Skeletal muscle tissue (tissue), 4 donors: ENCODE measurements around the gene OSBPL5. TPM values are rescaled to one million over a fixed set of nuclear protein-coding genes. Genes with fewer than 3 reads are reported as not detected.
A peak's percentile ranks its signal among the peaks of the same experiment; 100 is the strongest.

Experiments used
- H3K27ac ChIP-seq: one replicate; pipeline ENCODE4 v1.7.0; 2013; ENCODE audit warnings: mild to moderate bottlenecking, low read depth, low read length, inconsistent platforms
- H3K27me3 ChIP-seq, 3 donors: one replicate each; pipeline ENCODE4 v1.7.0; 2013; ENCODE audit warnings: low read length in 3 of 3; ENCODE audit not compliant: control insufficient read depth in 3 of 3, insufficient read depth in 3 of 3
- H3K36me3 ChIP-seq, 3 donors: one replicate each; pipeline ENCODE4 v1.7.0; 2013; ENCODE audit warnings: low read length in 3 of 3; ENCODE audit not compliant: control insufficient read depth in 3 of 3, insufficient read depth in 3 of 3
- H3K4me1 ChIP-seq, 3 donors: one replicate each; pipeline ENCODE4 v1.7.0; 2013; ENCODE audit warnings: low read length in 3 of 3, mild to moderate bottlenecking in 3 of 3; ENCODE audit not compliant: control insufficient read depth in 3 of 3, insufficient read depth in 3 of 3
- H3K4me3 ChIP-seq, 3 donors: one replicate each; pipeline ENCODE4 v1.7.0; 2013; ENCODE audit warnings: low read length in 3 of 3
- H3K9ac ChIP-seq, 3 donors: one replicate each; pipeline ENCODE4 v1.7.0; 2013; ENCODE audit warnings: low read length in 3 of 3, mild to moderate bottlenecking in 3 of 3, moderate library complexity in 2 of 3, low read depth in 1 of 3
- H3K9me3 ChIP-seq, 3 donors: one replicate each; pipeline ENCODE4 v1.7.0; 2013; ENCODE audit warnings: low read length in 3 of 3; ENCODE audit not compliant: control insufficient read depth in 3 of 3
- total RNA-seq: library from RNA; depleted of rRNA; stranded (reverse); fragments of >200 nt; gene quantifications from one replicate; pipeline ENCODE4 v1.2.3, GENCODE V29; 2014
- donor health status: Osteomylitis.

The OSBPL5 gene
- total RNA-seq, 1 donor from 2014 or later = 19.3 TPM

- H3K27ac ChIP-seq = peak overlapping the region; percentile 56
- H3K9ac ChIP-seq = peak overlapping the region; percentile 69 to 86 (median 75)
- peaks cover 64 to 70% (median 67%) of the 10 kb centered on the region in 3 donors for H3K4me1 ChIP-seq
- no peaks in the 10 kb centered on the region for H3K36me3 ChIP-seq
- H3K27me3 ChIP-seq = no peaks in the 10 kb centered on the region
- H3K4me3 ChIP-seq = peak overlapping the region; percentile 78 to 80 (median 78)
- H3K9me3 ChIP-seq = no peaks in the 10 kb centered on the region
Observed at GRCh38 chr11:3164138-3164551, 965 bp downstream of the OSBPL5 start.

- H3K27ac ChIP-seq = peak overlapping the region; percentile 56
- H3K9ac ChIP-seq = peak overlapping the region; percentile 69 to 86 (median 75)
- peaks cover 63 to 70% (median 69%) of the 10 kb centered on the region in 3 donors for H3K4me1 ChIP-seq
Observed at GRCh38 chr11:3163241-3163981, 1.7 kb downstream of the OSBPL5 start.

DNA sequence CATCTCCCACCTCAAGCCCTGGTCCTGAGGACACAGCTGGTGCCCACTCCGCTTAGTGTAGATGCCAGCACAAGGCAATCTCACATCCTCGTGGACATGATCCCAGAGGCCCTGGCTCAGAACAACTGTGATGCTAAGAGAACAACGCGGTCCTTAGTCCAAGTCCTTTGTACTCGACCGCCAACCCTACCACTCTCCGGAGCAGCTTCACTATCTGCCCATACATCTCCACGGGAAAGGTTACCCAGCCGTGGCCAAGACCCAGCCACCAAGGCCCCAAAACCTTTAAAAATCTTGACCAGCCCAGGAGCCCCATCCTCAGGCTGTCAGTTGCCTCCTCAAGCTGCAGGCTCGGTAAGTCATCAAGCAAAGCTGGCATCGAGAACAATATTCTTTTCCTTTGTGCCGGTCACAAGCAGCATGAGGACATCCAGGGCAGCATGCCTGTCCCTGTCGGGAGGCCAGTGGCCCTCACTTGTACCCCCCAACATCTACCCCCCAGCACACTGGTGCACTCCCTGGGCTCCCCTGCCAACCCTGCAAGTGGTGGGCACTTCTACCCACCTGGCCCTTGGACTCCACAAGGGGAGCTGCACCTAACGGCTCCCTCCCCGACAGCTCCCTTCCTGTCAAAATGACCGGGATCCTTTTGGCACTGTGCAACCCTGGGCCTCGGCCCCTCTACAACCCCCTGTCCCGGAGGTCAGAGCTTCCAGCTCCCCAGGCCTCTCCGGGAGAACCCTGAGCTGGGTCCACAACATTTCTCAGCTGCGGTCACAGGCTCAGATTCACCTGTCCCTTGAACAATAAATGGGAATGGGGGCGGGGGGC, 2.5 kb downstream of the OSBPL5 start:
- peak overlapping the region; percentile 79 for H3K27ac ChIP-seq
- H3K27me3 ChIP-seq = no peaks in the 10 kb centered on the region
- no peaks in the 10 kb centered on the region for H3K36me3 ChIP-seq
- H3K9me3 ChIP-seq = no peaks in the 10 kb centered on the region
- H3K4me1 ChIP-seq = peaks cover 63 to 76% (median 74%) of the 10 kb centered on the region in 3 donors
- peak overlapping the region in 2 of 3 donors; percentile 9 to 29 for H3K4me3 ChIP-seq
- H3K9ac ChIP-seq = peak overlapping the region in 2 of 3 donors; percentile 14 to 69

More at GRCh38 chr11:3163241-3163981, 1.7 kb downstream of the OSBPL5 start:
- H3K4me3 ChIP-seq = peak overlapping the region; percentile 78 to 80 (median 78)
- no peaks in the 10 kb centered on the region for H3K36me3 ChIP-seq
- no peaks in the 10 kb centered on the region for H3K27me3 ChIP-seq
- H3K9me3 ChIP-seq = no peaks in the 10 kb centered on the region

DNA sequence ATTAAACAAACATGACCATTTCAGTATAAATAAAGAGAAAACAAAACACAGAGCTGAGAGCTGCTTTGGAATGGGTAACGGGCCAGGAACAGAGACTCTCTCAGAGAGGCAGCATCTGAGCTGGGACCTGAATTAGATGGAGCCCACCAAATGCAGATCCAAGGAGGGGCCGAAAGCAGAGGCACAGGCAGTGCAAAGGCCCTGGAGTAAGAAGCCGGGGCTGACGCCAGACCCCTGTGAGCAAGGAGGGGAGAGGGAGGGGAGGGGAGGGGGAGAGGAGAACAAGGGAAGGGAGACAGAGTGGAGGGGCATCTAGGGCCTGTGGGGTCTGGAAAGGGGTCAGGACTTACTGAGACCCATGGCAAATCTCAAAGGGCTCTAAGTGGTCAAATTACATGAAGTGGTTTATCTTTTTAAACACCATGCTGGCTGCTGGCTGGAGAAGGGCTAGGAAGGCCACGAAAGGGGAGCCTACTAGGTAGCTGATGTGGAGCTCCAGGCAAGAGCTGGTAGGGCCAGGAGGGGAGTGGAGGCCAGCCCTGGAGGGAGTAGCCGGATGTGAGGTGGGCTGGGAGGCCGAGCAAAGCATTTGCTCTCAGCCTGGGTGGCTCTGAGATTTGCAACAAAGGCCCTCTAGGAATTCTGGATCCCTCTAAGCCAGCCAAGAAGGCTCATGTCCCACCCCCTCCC, 3.2 kb downstream of the OSBPL5 start:
- peaks cover 67 to 83% (median 81%) of the 10 kb centered on the region in 3 donors for H3K4me1 ChIP-seq
- H3K27me3 ChIP-seq = no peaks in the 10 kb centered on the region
- H3K9ac ChIP-seq = peak overlapping the region in 2 of 3 donors; percentile 32 to 69
- H3K36me3 ChIP-seq = no peaks in the 10 kb centered on the region
- H3K9me3 ChIP-seq = no peaks in the 10 kb centered on the region
- peak overlapping the region in 2 of 3 donors; percentile 29 to 72 for H3K4me3 ChIP-seq
- H3K27ac ChIP-seq = peak overlapping the region; percentile 79

- Histone ChIP-seq H3K4me1 (peaks cover 62 to 83% (median 82%) of the 10 kb centered on the region in 3 donors), H3K36me3 (no peaks in the 10 kb centered on the region), H3K27me3 (no peaks in the 10 kb centered on the region), H3K27ac (peak overlapping the region; percentile 79), H3K9me3 (no peaks in the 10 kb centered on the region), H3K9ac (peak overlapping the region; percentile 16 to 32 (median 27)), H3K4me3 (peak overlapping the region; percentile 65 to 72 (median 71))
Observed at GRCh38 chr11:3161309-3161708, 3.8 kb downstream of the OSBPL5 start.

- no peaks in the 10 kb centered on the region for H3K36me3 ChIP-seq
- peak overlapping the region; percentile 51 to 74 (median 64) for H3K9ac ChIP-seq
- H3K4me3 ChIP-seq = peak overlapping the region; percentile 66 to 74 (median 72)
- H3K27me3 ChIP-seq = no peaks in the 10 kb centered on the region
- H3K4me1 ChIP-seq = peaks cover 62 to 85% (median 82%) of the 10 kb centered on the region in 3 donors
- H3K27ac ChIP-seq = peak overlapping the region; percentile 79
- H3K9me3 ChIP-seq = no peaks in the 10 kb centered on the region
Observed at GRCh38 chr11:3160252-3161031, 4.7 kb downstream of the OSBPL5 start.

GRCh38 chr11:3159296-3160190, 5.6 kb downstream of the OSBPL5 start:
- Histone ChIP-seq H3K36me3 (no peaks in the 10 kb centered on the region), H3K9ac (peak overlapping the region; percentile 51 to 74 (median 64)), H3K4me3 (peak overlapping the region; percentile 66 to 74 (median 72)), H3K27ac (peak overlapping the region; percentile 62), H3K27me3 (no peaks in the 10 kb centered on the region), H3K9me3 (no peaks in the 10 kb centered on the region), H3K4me1 (peaks cover 68 to 89% (median 87%) of the 10 kb centered on the region in 3 donors)

DNA sequence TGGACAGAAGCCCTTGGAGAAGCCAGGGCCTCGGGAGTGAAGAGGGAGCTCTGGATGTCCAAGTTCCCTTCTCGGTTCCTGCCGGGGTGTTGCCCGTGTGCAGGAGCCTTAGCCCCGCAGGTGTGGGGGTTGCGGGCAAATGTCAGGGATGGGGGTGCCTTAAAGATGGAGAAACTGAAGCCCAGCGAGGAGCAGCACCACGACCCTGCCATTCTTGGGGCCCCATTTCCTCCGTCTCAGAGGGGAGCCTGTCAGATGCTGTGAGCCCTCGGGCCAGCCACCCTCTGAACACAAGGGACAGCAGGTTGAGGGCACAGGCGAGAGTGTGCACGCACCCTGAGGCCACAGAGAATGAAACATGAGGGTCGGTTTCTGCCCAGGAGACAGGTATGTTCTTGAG, 6.3 kb downstream of the OSBPL5 start:
- Histone ChIP-seq H3K9ac (peak overlapping the region in 2 of 3 donors; percentile 64 to 74), H3K4me1 (peaks cover 68 to 89% (median 87%) of the 10 kb centered on the region in 3 donors), H3K36me3 (no peaks in the 10 kb centered on the region), H3K27ac (no peak overlapping the region), H3K9me3 (no peaks in the 10 kb centered on the region), H3K27me3 (no peaks in the 10 kb centered on the region), H3K4me3 (no peak overlapping the region)
